Stomach (tissue), 4 donors: Measurements from ENCODE around the gene ANTXR1.

Source experiments
- CTCF ChIP-seq, 7 experiments: fragments of 450-650 bp in 4 of 7; fragments of 200-600 bp in 3 of 7; sonication (generic) in 3 of 7; IDR thresholded peaks; one replicate each; pipeline ENCODE4 v1.5.1; 2016 to 2019; ENCODE audit warnings: antibody characterized with exemption in 7 of 7, control low read depth in 2 of 7, mild to moderate bottlenecking in 1 of 7
- POLR2A ChIP-seq, 4 donors: fragments of 450-650 bp; IDR thresholded peaks; one replicate each; pipeline ENCODE4 v1.6.1; 2016; ENCODE audit warnings: antibody characterized with exemption in 4 of 4, control low read depth in 2 of 4, mild to moderate bottlenecking in 1 of 4, moderate library complexity in 1 of 4

GRCh38 chr2:69221960-69222751 is 209.2 kb downstream of the ANTXR1 start:
- TF ChIP-seq POLR2A (IDR thresholded peaks at IDR 0.05): no peak
- no peak for TF ChIP-seq CTCF (IDR thresholded peaks at IDR 0.05)
